GM19468 (cell line): ENCODE data around the gene MSH3.
"Not testable (repeated sequence)": the region's sequence is repeated elsewhere in the genome, so short reads cannot be mapped to it uniquely, and the experiment has no call there.

Source experiments
- ATAC-seq: cut with Tn5 transposase; IDR thresholded peaks from one replicate; pipeline ENCODE4 v1.9.1; 2021; ENCODE audit warnings: mild to moderate bottlenecking, moderate library complexity, moderate number of reproducible peaks; ENCODE audit not compliant: unreplicated experiment; ENCODE audit errors: extremely low read depth

The MSH3 gene

DNA sequence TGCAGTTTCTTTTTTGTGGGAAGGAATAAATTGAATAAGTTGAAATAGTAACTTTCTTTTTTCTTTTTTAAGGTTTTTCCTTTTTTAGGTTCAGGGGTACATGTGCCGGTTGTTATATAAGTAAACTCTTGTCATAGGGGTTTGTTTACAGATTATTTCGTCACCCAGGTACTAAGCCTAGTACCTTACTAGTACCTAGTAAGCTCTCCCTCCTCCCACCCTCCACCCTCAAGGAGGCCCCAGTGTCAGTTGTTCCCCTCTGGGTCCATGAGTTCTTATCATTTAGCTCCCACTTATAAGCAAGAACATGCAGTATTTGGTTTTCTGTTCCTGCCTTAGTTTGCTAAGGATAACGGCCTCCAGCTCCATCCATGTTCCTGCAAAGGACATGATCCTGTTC, 228.9 kb downstream of the MSH3 start:
- ATAC-seq: not testable (repeated sequence)

DNA sequence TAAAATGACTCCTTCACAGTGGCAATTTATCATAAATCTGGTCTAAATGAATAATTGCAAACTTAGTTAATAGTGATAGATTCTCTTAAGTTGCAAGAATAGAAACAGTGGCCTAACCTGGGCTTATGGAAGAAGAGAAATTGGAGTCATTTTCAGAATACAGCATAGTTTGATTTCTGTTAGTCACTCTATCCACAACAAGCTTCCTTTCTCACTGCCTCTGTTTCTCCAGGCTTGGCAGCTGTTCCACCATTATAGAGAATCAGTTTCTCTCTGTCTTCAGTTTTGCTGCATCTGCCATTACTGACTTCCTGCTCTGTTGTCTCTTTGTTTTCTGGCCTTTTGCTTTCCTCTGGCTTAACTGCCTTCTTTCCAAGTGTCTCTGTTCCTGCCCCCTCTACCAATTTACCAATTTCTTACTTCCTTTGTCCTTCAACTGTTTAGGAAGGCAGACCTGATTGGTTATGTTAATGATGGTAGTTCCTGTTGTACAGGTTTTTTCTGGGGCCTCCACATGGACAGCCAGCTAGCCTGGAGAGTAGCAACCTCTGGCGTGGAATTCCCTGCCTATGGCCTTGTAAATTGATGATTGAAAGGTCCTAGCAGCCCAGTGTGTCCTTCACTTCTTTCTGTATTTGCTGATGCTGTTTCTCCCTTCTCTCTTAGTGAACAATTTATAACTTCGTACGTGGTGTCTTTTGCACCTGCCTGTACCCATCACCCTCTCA, 229.8 kb downstream of the MSH3 start:
- ATAC-seq: no peak

DNA sequence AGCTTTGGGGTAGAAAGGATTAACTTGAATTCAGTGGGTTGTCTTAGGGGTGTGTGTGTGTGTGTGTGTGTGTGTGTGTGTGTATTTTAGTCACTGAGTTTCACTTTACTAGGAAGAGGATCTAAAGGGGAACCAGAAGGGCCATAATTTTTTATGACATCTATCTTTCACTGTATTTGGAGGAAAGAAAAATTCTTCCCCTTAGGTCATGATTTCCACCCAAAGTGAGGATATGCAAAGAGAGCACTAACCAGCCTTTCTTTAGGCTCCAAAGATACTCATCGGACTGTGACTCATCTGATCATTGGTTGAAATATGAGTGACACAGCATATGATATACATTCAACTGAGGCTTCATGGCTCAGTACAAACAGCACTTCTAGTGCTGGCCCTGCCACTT, 230.5 kb downstream of the MSH3 start:
- ATAC-seq: no peak

DNA sequence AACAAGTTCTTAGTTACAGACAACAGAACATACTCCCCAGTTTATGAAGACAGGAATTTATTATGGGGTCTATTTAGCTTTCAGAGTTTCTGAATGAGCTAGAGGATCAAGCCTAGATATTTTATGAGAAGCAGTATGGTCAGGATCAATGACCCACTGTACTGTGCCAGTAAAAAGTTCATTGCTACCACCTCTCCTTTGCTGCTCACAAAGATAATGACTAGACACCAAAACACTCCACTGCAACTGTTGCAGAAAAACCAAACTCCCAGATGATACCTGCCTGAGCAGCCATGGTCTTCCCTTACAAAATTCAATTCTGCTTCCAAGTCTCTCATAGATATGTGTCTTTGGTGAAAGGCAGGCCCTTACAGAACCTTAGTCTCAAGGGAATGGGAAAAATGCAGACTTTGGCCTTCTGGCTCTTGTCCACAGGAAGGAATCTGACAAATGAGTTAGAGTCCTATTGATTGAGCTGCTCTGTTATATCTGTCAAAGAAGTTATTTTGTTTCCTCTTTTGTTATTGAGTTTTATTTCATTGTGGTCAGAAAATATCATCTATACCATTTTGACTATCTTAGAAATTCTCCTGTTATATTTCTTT, 231.0 kb downstream of the MSH3 start:
- ATAC-seq: no peak

DNA sequence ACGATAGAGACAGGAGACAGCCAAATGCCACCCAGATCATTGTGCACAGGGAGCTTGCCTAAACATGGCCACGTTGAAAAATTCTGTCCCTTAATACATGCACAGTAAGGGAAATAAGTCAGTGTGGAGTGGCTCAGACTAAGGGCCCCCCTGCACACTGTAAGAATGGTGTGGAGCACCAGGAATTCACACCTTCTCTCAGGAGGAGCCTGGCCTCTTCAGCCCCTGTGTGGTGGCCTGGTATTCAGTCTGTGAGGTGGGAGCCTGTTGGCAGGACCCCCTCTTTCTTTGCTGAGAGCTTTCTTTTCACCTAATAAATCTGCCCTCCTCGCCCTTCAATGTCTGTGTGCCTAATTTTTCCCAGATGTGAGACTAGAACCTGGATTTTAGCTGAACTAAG, 239.6 kb downstream of the MSH3 start:
- no peak for ATAC-seq

DNA sequence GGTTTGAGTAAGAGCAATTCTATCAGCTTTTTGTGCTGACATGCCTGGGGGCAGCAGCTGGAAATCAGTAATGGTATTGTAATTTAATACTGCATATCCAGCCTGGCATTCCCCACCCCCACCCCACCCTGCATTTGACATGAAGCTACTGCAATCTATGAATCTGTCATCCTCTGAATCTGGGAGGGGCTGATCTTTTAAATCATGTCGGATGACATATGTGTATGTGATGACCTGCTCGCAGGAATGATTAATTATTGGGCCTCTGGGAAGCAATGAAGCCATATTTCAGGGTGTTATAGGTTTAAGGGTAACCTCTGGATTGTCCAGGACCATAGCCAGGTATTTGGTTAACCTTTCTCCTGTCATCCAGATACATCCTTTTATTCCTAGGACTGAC, 241.1 kb downstream of the MSH3 start:
- no peak for ATAC-seq

DNA sequence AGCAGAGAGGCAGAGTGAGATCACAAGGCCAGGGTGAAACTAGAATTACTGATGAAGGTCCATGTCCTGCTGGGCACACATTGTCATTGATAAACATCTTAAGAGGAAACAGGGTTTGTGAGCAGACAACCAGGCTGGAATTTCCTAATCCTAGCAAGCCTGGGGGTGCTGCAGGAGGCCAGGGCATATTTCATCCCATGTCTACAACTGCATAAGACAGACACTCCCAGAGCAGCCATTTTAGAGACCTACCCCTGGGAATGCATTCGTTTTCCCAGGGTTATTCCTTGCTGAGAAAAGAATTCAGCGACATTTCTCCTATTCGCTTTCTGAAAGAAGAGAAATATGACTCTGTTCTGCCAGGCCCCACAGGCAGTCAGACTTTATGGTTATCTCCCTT, 248.2 kb downstream of the MSH3 start:
- ATAC-seq: not testable (repeated sequence)

DNA sequence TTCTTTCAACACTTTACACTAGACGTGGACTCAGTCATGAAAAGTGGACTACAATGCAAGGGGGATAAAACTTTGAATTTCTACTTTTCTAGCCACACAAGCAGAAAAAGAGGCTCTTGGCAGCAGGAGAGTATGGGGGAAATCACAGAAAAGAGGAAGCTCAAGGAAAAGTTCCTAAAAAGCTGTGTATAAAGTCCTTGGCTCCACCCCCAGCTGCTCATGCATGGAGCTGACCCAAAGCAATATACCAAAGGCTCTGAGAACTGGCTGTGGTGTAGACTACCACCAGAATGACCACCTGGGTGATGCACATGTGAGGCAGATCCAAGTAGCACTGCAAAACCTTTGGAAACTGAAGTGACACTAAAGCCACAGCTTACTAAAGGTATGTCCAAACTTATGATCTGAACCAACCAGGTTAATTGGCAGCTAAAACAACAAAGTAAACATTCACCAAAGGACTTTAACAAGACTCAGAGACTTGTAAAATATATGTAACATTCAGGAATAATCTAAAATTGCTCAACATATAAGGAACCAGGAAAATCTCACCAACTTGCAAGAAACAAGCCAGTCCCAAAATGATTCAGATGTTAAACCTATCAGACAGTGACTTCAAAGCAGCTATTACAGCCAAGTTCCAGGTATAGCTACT, 250.2 kb downstream of the MSH3 start:
- no peak for ATAC-seq

DNA sequence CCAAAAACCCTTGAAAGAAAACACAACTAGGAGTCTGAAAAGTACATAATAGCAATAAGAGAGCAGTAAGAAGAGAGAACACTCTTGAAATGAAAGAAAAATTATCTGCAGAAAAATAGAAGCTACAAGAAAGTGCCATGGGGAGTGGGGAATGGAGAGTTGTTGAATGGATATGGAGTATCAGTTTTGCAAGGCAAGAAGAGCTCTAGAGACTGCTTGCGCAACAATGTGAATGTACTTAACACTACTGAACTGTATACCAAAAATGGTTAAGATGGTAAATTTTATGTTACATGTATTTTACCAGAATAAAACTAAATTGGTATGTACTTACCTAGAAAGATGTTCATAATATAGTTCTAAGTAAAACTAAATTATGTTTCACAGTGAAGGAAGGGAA, 251.0 kb downstream of the MSH3 start:
- ATAC-seq: no peak

DNA sequence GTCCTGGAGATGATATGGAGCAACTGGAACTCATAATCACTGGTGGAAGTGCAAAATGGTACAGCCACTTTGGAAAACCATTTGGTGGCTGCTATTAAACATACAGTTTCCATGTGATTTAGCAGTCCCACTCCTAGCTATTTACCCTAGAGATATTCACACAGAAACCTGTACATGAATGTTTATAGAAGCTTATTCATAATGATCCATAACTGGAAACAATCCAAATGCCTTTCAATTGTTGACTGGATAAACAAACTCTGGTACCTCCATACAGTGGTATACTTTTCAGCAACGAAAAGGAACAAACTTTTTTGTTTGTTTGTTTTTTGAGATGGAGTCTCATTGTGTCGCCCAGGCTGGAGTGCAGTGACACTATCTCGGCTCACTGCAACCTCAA, 258.0 kb downstream of the MSH3 start:
- no peak for ATAC-seq

DNA sequence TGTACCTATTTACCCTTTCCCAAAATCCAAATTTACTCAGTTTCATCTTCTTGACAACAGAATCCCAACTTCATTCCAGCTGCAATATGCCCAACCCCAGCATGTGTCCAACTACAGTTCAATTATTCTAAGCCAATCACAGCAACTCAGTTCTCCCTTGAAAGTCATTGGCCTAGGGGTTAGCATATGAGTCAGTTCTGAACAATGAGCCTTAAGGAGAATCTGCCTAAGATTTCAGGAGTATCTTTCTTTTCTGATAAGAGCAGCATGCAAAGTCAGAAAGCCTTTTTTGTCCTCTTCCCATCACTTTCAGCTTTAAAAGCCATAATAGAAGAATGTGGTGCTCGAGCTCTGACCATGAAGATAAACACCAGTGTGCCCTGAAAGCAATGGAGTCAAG, 261.3 kb downstream of the MSH3 start:
- no peak for ATAC-seq

DNA sequence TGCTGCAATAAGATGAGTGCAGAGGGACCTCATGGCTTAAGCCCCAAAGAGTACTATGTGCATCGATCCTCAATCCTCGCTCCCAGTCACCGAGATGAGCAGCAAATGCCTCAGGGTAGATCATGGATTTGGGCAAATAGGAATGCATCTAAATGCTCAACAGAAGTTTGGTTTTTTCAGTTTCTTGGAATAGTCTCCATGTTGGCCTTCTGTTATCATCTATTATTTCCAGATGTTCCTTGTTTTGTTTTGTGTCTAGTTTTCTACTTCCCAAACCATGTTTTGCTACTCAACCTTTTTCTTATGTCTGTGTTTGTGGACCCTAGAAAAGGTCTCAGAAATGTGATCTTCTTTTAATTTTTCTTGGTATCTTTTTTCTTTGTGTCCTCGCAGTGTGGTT, 262.2 kb downstream of the MSH3 start:
- ATAC-seq: no peak

DNA sequence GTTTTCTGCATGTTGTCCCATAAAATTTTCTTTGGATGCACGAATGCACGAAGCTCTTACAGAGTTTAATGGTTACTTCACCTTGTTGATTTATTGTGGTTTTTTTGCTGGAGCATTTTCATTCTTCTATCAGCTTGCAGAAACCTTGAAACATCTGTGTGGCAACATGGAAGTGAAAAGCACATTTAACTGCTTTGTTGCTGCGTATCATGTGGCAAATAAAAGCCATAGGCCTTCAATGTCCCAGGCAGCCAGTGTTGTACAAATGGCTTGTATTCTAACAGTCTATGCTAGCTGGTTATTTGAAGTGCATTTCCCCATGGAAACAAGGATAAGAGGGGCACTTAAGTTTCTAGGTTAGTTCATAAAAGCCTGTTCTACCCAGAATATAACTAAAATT, 263.2 kb downstream of the MSH3 start:
- ATAC-seq: no peak

DNA sequence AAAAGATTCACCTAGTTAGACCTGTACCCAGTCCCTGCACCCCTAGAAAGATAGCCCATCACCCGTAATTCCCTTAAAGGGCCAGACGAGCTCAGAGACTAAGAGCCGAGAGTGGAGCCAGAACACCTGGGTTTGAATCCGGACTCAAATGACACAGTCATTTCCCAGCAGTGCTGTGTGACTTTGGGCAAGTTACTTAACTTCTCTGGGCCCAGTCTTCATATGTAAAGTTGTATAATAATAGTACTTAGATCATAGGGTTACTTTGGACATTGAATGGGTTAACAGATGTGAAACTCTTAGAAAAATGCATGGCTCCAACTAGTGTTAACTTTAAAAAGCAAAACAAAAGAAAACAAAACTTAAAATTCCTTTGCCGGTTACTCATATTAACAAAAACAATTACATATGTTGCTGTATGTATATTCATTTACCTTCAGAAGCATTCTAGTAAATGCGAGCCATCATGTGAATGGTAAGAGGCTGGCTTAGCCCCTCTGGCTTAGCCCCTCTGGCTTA, 265.3 kb downstream of the MSH3 start:
- ATAC-seq: no peak

DNA sequence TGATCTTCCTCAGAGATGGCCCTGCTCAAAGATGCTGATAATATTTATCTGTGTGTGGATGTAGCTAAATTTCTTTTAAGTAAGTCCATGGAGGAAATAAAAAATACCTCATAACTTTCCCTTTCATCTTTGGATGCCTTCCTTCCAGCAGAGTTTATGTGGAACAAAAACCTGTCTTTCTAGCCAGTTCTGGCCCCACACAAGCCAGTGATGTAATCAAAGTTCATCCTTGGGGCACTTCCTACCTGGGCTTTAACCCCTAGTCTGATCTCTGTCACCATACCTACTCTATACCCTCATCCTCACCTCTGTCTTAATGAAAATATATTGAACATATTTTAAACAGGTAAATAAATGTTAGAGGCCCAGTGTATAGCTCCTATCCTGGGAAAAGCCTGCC, 265.9 kb downstream of the MSH3 start:
- no peak for ATAC-seq

DNA sequence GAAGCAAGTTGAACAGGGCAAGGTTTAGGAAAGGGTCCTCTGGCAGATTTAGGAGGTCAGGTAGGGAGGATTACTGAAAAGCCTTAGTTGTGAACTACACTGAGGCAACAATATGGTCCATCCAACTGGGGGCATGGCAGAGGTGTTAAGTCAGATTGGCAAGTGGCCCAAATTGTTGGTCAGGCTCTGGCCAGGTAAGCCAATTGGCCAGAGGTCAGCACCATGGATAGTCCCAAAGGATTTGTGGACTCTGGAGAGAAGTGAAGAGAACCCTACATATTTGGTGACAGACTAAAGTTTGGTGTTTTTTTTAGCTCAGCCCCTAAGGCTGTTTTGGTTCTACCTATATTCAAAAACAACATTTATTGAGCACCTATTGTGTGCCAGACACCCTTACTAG, 266.6 kb downstream of the MSH3 start:
- ATAC-seq: no peak

DNA sequence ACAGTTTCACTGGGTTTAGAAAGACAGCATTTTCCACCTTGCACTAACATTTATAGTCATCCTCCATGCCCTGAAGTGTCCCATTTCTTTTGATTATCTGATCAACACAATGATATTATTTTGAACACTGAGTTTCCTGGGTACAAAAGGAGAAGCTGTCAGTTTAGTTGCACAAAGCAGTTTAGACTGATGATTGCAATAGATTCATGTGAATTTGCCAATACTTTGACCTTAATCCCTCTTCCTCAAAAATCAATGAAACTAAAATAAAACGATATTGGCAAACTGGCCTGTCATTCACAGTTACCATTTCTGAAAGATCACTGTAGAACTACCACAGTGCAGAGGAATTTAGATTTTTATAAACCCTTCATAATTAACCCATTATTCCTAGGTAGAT, 271.5 kb downstream of the MSH3 start:
- no peak for ATAC-seq
